GM21723 (cell line): ENCODE measurements around the gene HEXA.

Source experiments
- ATAC-seq: cut with Tn5 transposase; IDR thresholded peaks from one replicate; pipeline ENCODE4 v1.9.1; 2021; ENCODE audit warnings: mild to moderate bottlenecking, moderate library complexity; ENCODE audit not compliant: unreplicated experiment

Gene HEXA

DNA sequence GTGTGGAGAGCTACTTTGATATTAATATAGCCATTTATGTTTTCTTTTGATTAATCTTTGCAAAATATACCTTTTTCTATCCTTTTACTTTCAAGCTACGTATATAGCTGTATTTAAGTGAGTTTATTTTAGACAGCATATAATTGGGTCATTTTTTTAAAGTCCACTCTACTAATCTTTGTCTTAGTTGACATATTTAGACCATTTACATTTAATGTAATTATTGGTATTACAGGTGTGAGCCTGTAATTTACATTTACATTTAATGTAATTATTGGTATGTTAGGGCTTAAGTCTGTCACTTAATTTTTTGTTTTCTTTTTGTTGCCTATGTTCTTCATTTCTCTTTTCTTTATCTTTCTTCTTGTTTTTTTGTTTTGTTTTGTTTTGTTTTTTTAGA, 52.1 kb downstream of the HEXA start:
- ATAC-seq, result no peak

- ATAC-seq, result no peak
Observed at GRCh38 chr15:72319985-72320671, 55.7 kb downstream of the HEXA start, which contains the start of gene CELF6. Gene CELF6 (minus strand): TSS chr15:72320157. CDS start chr15:72319874, 283 bp downstream.

- ATAC-seq, result no peak
Observed at GRCh38 chr15:72319360-72319984, 56.3 kb downstream of the HEXA start.

- ATAC-seq, result no peak
Observed at GRCh38 chr15:72318408-72318942, 57.3 kb downstream of the HEXA start.

DNA sequence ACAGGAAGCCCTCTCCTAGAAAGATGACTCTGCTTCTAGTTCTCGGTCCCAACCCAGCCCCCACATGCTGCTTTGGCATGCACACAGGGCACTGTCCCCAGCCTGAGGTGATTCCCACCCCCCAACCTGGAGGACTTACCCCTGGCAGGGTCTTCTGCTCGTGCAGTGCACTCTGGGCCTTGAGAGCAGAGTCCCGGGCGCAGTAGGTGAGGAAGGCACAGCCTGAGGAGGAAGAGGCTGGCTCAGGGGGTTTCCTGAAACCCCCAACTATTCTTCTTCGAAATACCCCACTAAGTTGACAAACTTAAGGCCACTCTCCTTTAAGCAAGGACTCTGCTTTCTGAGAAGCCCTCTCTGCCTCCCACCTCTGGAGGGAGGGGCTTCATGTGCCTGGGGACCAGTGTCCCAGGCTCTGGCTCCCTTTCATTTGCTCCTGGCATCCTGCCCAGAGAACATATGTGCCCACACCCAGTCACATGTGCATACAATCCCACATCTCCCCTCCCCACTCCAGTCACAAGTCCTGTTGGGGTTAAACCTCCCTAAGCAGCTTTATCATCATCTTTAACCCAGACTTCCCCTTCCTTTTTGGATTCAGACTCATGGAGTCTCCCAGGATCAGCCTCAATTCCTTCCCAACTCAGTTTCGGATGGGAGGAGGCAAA, 60.0 kb downstream of the HEXA start:
- ATAC-seq, result no peak

DNA sequence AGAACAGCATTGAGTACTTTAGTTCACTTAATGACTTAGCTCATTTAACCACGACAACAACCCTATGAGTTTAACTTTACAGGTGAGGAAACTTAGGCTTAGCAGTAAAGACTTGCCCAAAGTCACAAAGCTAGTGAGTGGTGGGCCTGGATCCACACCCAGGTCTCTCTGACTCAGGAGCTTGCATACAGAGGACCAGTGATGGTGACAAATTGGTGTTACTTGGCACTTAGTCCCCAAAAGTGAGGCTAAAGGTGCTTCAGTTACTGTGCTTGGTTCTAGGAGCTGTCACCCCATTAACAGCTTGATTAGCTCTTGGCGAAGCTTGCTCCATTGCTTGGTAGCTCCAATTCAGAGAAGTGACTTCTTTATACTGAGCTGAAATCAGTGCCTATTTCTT, 61.9 kb downstream of the HEXA start:
- no peak for ATAC-seq

DNA sequence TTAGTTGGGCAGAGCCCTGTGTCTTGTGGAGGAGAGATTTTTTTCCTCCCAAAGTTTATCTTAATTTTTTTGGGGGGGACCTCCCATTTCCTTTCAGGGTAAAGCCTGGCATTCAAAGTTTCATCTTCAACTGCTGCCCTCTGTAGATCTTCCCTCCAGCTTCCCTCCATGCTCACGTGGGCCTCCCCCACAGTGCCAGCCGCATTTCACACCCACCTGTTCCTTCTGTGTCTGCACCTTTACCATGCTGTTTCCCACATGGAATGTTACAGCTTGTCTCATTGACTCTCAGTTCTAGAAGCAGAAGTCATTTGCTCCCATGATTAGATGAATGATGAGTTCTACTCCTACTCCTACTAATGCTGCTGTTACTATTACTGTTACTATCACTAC, 62.4 kb downstream of the HEXA start:
- ATAC-seq, result no peak

- peak; percentile 62 for ATAC-seq
Observed at GRCh38 chr15:72312605-72313447, 63.0 kb downstream of the HEXA start.

DNA sequence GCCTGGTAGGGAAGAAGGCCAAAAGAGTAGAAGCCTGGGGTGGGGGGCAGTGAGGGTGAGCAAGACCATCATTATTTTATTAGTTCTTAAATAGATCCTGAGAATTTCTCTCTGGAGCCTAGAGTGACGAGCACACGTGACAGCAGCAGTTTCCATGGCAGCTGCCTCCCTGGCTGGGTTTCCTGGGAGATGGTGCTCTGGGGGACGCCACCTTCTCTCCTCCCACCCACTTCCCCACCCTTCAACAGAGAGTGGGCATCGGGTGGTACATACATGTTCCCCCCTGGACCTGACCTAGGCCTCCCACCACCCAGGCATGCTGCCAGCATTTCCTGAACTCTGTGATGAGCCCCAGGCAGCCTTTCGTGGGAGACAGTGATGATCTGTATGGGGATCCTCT, 68.8 kb downstream of the HEXA start:
- ATAC-seq, result no peak

- ATAC-seq, result no peak
Observed at GRCh38 chr15:72306211-72306785, 69.5 kb downstream of the HEXA start.

DNA sequence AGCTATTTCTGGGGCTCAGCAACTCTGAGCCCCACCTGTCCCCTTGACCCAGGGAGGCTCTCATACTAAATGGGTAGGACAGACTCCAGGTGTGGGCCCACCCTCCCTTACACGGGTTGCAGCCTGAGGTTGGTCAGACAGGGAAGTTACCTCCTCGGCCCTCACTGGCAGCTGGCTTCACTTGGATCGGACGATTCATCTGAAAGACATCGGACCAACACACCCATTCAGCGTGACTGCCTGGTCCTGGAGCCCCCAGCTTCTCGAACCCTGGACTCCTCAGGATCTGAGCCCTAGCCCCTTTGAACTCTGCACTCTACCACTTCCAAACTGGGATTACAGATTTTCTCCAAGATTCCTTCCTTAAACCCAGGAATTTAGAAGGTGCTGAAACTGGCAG, 71.2 kb downstream of the HEXA start:
- no peak for ATAC-seq

GRCh38 chr15:72302955-72303354, 72.9 kb downstream of the HEXA start:
- no peak for ATAC-seq
